Thoracic aorta (tissue), 2 donors: Measurements from ENCODE around the gene CDKN2AIP. TPM values are rescaled to one million over a fixed set of nuclear protein-coding genes. Genes with fewer than 3 reads are reported as not detected.

ENCODE experiments used
- ATAC-seq: fragments of 150-250 bp; one replicate; pipeline ENCODE4 v1.8.0; 2017; ENCODE audit warnings: low read depth; ENCODE audit not compliant: insufficient number of reproducible peaks, low FRiP score
- DNase-seq: peaks from one replicate; pipeline ENCODE4 v3.0.0-alpha.2; 2020; ENCODE audit warnings: low spot score
- H3K27ac ChIP-seq, 2 donors: fragments of 200-600 bp; sonication (generic); 1 replicate in 1 of 2; 2 replicates in 1 of 2; pipeline ENCODE4 v1.5.1; 2016; ENCODE audit warnings: mild to moderate bottlenecking in 2 of 2, moderate library complexity in 2 of 2
- H3K27me3 ChIP-seq: fragments of 200-600 bp; sonication (generic); replicated peaks from 2 replicates; pipeline ENCODE4 v1.6.0; 2016; ENCODE audit warnings: mild to moderate bottlenecking; ENCODE audit not compliant: insufficient read depth
- H3K36me3 ChIP-seq: fragments of 200-600 bp; sonication (generic); one replicate; pipeline ENCODE4 v1.5.1; 2016
- H3K4me1 ChIP-seq, 2 donors: fragments of 200-600 bp; sonication (generic); 1 replicate in 1 of 2; 2 replicates in 1 of 2; pipeline versions ENCODE4 v1.5.1 to v1.6.0; 2016; ENCODE audit warnings: low read depth in 2 of 2, mild to moderate bottlenecking in 1 of 2; ENCODE audit not compliant: control insufficient read depth in 1 of 2
- H3K4me3 ChIP-seq: fragments of 200-600 bp; sonication (generic); 2 replicates; pipeline ENCODE4 v1.5.1; 2016; ENCODE audit warnings: mild to moderate bottlenecking
- H3K9me3 ChIP-seq: fragments of 200-600 bp; sonication (generic); 2 replicates; pipeline ENCODE4 v1.5.1; 2016
- total RNA-seq, 2 donors: library from RNA; depleted of rRNA; stranded (reverse); fragments of >200 nt; gene quantifications; one replicate each; pipeline versions ENCODE4 v1.1.0 to v1.2.3, GENCODE V29; 2016
- TF ChIP-seq, protein P1 (sequence below): fragments of 200-600 bp; sonication (generic); IDR thresholded peaks from one replicate; pipeline ENCODE4 v1.5.1; 2019; ENCODE audit warnings: antibody characterized with exemption

Gene CDKN2AIP
- total RNA-seq, 2 donors from 2014 or later: 12.9 to 20.5 TPM

DNA sequence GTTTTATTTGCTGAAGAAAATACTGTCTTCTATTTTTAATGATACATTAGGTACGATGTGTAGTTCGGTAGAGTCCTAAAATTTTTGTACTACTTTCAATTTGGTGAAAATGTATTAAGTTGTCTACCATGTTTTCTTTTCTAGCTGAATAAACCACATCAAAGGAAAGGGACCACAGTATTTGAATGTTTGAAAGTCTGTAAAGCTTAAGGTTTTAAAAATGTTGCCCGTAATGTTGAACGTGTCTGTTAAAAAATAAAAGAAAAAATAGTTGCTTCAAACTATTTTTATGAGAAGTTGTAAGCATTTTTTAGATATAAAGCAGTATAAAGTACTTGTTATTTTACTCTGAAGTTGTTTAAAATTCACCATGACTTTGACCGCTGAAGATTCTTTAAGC, 3.2 kb downstream of the CDKN2AIP start:
- H3K4me1 ChIP-seq: peaks cover 25 to 38% of the 10 kb centered on the region in 2 donors
- H3K27me3 ChIP-seq: no peaks in the 10 kb centered on the region
- no peak overlapping the region for H3K27ac ChIP-seq
- peaks cover 28% of the 10 kb centered on the region for H3K36me3 ChIP-seq
- DNase-seq: no peak
- H3K4me3 ChIP-seq: no peak overlapping the region
- TF ChIP-seq, protein P1, sequence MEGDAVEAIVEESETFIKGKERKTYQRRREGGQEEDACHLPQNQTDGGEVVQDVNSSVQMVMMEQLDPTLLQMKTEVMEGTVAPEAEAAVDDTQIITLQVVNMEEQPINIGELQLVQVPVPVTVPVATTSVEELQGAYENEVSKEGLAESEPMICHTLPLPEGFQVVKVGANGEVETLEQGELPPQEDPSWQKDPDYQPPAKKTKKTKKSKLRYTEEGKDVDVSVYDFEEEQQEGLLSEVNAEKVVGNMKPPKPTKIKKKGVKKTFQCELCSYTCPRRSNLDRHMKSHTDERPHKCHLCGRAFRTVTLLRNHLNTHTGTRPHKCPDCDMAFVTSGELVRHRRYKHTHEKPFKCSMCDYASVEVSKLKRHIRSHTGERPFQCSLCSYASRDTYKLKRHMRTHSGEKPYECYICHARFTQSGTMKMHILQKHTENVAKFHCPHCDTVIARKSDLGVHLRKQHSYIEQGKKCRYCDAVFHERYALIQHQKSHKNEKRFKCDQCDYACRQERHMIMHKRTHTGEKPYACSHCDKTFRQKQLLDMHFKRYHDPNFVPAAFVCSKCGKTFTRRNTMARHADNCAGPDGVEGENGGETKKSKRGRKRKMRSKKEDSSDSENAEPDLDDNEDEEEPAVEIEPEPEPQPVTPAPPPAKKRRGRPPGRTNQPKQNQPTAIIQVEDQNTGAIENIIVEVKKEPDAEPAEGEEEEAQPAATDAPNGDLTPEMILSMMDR: no peak
- no peaks in the 10 kb centered on the region for H3K9me3 ChIP-seq
- no peak for ATAC-seq

DNA sequence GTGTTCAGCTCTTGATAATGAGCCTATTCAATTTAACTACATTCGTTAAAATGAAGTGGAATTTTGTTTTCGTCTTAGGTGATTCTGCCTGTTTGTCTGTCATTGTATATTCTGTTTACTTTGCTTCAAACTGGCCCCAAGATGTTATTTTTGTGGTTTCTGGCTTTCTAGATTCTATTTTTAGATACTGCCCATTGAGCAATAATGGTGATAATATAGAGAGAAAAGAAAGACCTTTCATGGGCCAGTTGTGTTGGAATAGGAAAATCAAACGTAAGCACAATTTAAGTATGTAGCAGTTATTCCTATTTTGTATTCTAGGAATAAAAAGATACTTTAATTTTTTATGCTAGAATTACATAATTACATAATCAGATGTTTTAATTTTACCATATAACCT, 4.0 kb downstream of the CDKN2AIP start:
- no peak overlapping the region for H3K4me3 ChIP-seq
- no peaks in the 10 kb centered on the region for H3K9me3 ChIP-seq
- TF ChIP-seq, protein P1: no peak
- ATAC-seq (no peak), DNase-seq (no peak)
- H3K4me1 ChIP-seq: peaks cover 25 to 32% of the 10 kb centered on the region in 2 donors
- no peak overlapping the region for H3K27ac ChIP-seq
- peaks cover 28% of the 10 kb centered on the region for H3K36me3 ChIP-seq
- H3K27me3 ChIP-seq: no peaks in the 10 kb centered on the region

DNA sequence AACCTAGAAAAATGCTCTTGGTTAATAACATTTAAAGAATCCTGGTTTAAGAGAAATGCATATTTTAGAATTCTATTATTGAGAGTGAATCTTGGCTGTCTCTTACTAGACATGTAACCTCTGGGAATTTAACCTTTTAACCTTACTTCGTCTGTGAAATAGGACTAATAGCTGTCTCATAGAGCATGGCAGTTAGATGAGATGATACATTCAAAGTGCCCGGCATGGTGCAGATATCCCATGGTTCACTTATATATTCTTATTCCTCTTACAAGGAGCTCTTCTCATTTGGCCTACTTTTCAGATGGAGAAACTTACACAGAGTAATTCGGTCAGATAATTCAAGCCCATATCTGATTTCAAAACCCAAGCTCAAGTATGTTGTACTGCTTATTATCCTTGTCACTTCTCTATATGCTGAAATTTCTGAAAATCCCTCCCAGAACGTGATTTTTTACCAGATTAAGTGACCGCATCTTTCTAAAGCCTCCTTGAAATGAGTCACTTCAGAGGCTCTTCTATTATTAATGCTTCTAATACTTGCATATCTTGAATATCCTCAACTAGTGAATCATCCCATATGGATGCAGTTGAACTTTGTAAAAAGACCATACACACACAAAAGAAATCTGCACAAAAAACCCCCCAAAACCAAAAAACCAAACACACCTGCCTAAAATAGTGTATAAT, 4.9 kb downstream of the CDKN2AIP start:
- ATAC-seq (no peak), DNase-seq (no peak)
- Histone ChIP-seq H3K36me3 (peaks cover 28% of the 10 kb centered on the region), H3K27ac (no peak overlapping the region), H3K27me3 (no peaks in the 10 kb centered on the region), H3K4me1 (peaks cover 25 to 30% of the 10 kb centered on the region in 2 donors), H3K9me3 (no peaks in the 10 kb centered on the region), H3K4me3 (no peak overlapping the region)
- TF ChIP-seq, protein P1: no peak

DNA sequence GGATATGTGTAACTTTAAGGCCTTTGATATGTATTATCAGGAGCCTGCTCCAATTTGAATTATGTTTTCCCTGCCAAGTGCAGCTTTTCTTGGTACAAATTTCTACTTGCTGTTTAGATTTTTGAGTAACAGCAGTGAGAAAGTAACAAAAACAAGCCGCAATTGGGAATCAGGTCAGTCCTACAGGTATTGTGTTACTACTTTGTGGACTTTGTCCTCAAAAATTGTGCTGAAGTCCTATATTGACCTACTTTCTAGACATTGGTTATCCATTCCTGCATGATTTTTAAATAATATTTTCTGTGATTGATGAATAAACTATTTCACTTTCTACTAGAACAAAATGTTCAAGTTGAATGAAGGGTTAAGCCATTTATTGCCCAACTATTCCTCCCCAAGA, 5.7 kb downstream of the CDKN2AIP start:
- no peak overlapping the region for H3K4me3 ChIP-seq

DNA sequence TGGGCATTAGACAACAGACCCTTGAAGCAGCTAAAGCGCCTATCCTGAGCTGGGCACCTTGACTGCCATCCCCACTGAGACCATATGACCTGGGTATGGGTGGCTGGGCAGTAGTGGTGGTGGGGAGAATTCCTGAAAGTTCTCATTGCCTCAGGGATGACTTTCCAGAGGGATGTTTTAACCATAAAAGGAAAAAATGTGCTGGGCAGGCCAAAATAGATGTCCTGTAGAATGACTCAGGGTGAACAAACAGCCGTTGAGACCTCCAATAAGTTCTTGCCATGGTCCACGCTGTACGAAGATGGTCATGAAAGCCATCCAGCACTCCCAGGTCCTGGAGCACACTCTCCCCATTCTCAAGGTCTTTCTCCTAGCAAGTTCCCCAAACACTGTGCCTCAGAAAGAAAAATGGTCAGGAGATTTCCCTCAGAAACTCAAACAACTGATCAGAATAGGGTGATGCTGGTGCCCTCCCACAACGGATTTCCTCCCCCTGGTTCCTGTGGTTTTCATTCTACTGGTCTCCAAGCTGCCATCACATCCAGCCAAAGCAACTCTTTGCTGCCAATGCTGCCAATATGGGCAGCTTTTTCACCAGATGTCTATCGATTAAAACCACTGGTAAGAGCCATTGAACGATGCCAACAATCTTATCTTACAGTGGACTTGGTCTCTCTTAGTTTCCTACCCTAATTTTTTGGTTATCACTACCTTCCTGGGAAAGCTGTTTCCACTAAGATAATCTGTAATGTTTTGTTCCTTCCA, 11.2 kb downstream of the CDKN2AIP start:
- no peaks in the 10 kb centered on the region for H3K9me3 ChIP-seq
- no peak overlapping the region for H3K4me3 ChIP-seq
- H3K27me3 ChIP-seq: no peaks in the 10 kb centered on the region
- ATAC-seq (no peak), DNase-seq (no peak)
- TF ChIP-seq, protein P1: no peak
- no peak overlapping the region for H3K27ac ChIP-seq
- H3K36me3 ChIP-seq: peaks cover 8% of the 10 kb centered on the region
- no peaks in the 10 kb centered on the region for H3K4me1 ChIP-seq

More for the DNA sequence above, 5.7 kb downstream of the CDKN2AIP start:
- Histone ChIP-seq H3K36me3 (peaks cover 28% of the 10 kb centered on the region), H3K9me3 (no peaks in the 10 kb centered on the region), H3K4me1 (peaks cover 25 to 30% of the 10 kb centered on the region in 2 donors), H3K27me3 (no peaks in the 10 kb centered on the region), H3K27ac (no peak overlapping the region)
- ATAC-seq (no peak), DNase-seq (no peak)
- TF ChIP-seq, protein P1: no peak
